Measurements from ENCODE around the gene EIF1AY. TPM values are rescaled to one million over a fixed set of nuclear protein-coding genes. Genes with fewer than 3 reads are reported as not detected.

The EIF1AY gene
- total and polyA plus RNA-seq, 10 of the 15 experiments (the other 5 are each of a cell fraction or from before 2014, with no cell fraction given), result 0.21 TPM; not detected in 9

- no peak overlapping the region for H3K4me2 ChIP-seq (ENCODE audit: control insufficient read depth, insufficient read depth)
- ATAC-seq, result no peak
- no peak for DNase-seq (ENCODE audit: low read depth, low spot score)
- H3K9ac ChIP-seq (ENCODE audit: control insufficient read depth, insufficient read depth, low read length), result no peak overlapping the region
- in situ Hi-C loops (cut with MboI), result no loop called here
- H3K27ac ChIP-seq (ENCODE audit: control insufficient read depth, insufficient read depth), result no peak overlapping the region
- no peaks in the 10 kb centered on the region for H3K9me3 ChIP-seq (replicated peaks; ENCODE audit: control insufficient read depth, insufficient read depth, low read length)
- H3K79me2 ChIP-seq (ENCODE audit: control insufficient read depth, insufficient read depth, low read length), result no peaks in the 10 kb centered on the region
- no peaks in the 10 kb centered on the region for H3K4me1 ChIP-seq (ENCODE audit: control insufficient read depth, insufficient read depth, low read length)
- ChIA-PET RAD21 (ENCODE audit: unreplicated experiment) (no interaction called here), SMC1A (ENCODE audit: uncharacterized antibody, unreplicated experiment) (no interaction called here), CTCF (no interaction called here), POLR2A (no interaction called here)
- H3K4me3 ChIP-seq, result no peak overlapping the region
- no peaks in the 10 kb centered on the region for H3K27me3 ChIP-seq (replicated peaks in 1 of 2; ENCODE audit: control insufficient read depth in 2 of 2, insufficient read depth in 2 of 2, low read length in 1 of 2)
- no TSS peak for BruUV-seq (replicated peaks)
- intact Hi-C loops (cut with micrococcal nuclease; ENCODE audit: unreplicated experiment), result no loop called here
- no CpG with 5 or more reads among the region's 4 CpGs for WGBS (ENCODE audit: insufficient coverage, insufficient replicate concordance, low lambda C conversion rate, missing lambda C conversion rate)
- H3K36me3 ChIP-seq (ENCODE audit: control insufficient read depth in 2 of 2, insufficient read depth in 2 of 2, low read length in 1 of 2), result no peaks in the 10 kb centered on the region
- no peak overlapping the region for H2AFZ ChIP-seq (ENCODE audit: control insufficient read depth, low read depth, low read length)
- no peaks in the 10 kb centered on the region for H4K20me1 ChIP-seq (ENCODE audit: control insufficient read depth, insufficient read depth)
- FAIRE-seq, result no peak
- TF ChIP-seq BHLHE40 (IDR thresholded peaks at IDR 0.05; ENCODE audit: borderline replicate concordance in 1 of 2, low read depth in 2 of 2, low read length in 1 of 2) (no peak), ZNF24 (IDR thresholded peaks at IDR 0.05) (no peak), NFXL1 (IDR thresholded peaks at IDR 0.05; ENCODE audit: borderline replicate concordance) (no peak), POU2F2 (IDR thresholded peaks at IDR 0.05; ENCODE audit: borderline replicate concordance, low read depth, low read length) (no peak), ZNF592 (IDR thresholded peaks at IDR 0.05) (no peak), E4F1 (IDR thresholded peaks at IDR 0.05; ENCODE audit: borderline replicate concordance, partially characterized antibody) (no peak), SUPT20H (IDR thresholded peaks at IDR 0.05; ENCODE audit: borderline replicate concordance, control insufficient read depth, low read depth, low read length) (no peak), SRF (IDR thresholded peaks at IDR 0.05; ENCODE audit: low read depth in 2 of 2, low read length in 2 of 2) (no peak), CEBPZ (IDR thresholded peaks at IDR 0.05; ENCODE audit: low read depth, low read length) (no peak), IKZF2 (IDR thresholded peaks at IDR 0.05) (no peak), E2F8 (IDR thresholded peaks at IDR 0.05; ENCODE audit: low read depth, partially characterized antibody) (no peak)
Observed at GRCh38 chrY:20586161-20586560, 10.6 kb downstream of the EIF1AY start.

Measured in GM12878 (cell line).